Subcutaneous adipose tissue (tissue), 4 donors: Measurements from ENCODE around the gene PLXNC1. TPM values are rescaled to one million over a fixed set of nuclear protein-coding genes. Genes with fewer than 3 reads are reported as not detected.

ENCODE experiments used
- CTCF ChIP-seq: fragments of 450-650 bp; IDR thresholded peaks from one replicate; pipeline ENCODE4 v1.5.1; 2016; ENCODE audit warnings: low read depth, mild to moderate bottlenecking, control low read depth, antibody characterized with exemption, moderate library complexity
- total RNA-seq, 4 donors: library from RNA; depleted of rRNA; stranded (reverse); fragments of >200 nt; gene quantifications; one replicate each; pipeline ENCODE4 v1.1.0, GENCODE V29; 2016

The PLXNC1 gene
- total RNA-seq, 4 donors from 2014 or later, result 5.7 to 32.3 (median 8.1) TPM

- no peak for TF ChIP-seq CTCF
Measured at GRCh38 chr12:94175763-94176668, 27.6 kb downstream of the PLXNC1 start.

GRCh38 chr12:94178054-94178453, 29.7 kb downstream of the PLXNC1 start:
- no peak for TF ChIP-seq CTCF

- no peak for TF ChIP-seq CTCF
Measured at GRCh38 chr12:94178882-94179281, 30.5 kb downstream of the PLXNC1 start.

- no peak for TF ChIP-seq CTCF
Measured at GRCh38 chr12:94179723-94180122, 31.3 kb downstream of the PLXNC1 start.

- no peak for TF ChIP-seq CTCF
Measured at GRCh38 chr12:94180558-94181296, 32.4 kb downstream of the PLXNC1 start.

GRCh38 chr12:94182986-94183707, 34.8 kb downstream of the PLXNC1 start:
- TF ChIP-seq CTCF, result no peak
